ENCODE data around the gene OVAAL. TPM values are rescaled to one million over a fixed set of nuclear protein-coding genes. Genes with fewer than 3 reads are reported as not detected.
A peak's percentile ranks its signal among the peaks of the same experiment; 100 is the strongest.

OVAAL gene
- polyA plus RNA-seq (ENCODE audit: insufficient read length) = 0.09 TPM

- DNase-seq (ENCODE audit: low read depth) = no peak
These were observed at the start of gene OVAAL for GRCh38 chr1:180558664-180559063. OVAAL (plus strand) TSS chr1:180558964.

- DNase-seq (ENCODE audit: low read depth) = no peak
These were observed 47.9 kb upstream of the OVAAL start for GRCh38 chr1:180510882-180511281.

GRCh38 chr1:180513531-180513930 is 45.2 kb upstream of the OVAAL start:
- no peak for DNase-seq (ENCODE audit: low read depth)

GRCh38 chr1:180515364-180515763 is 43.4 kb upstream of the OVAAL start:
- no peak for DNase-seq (ENCODE audit: low read depth)

GRCh38 chr1:180515857-180516388 is 42.8 kb upstream of the OVAAL start:
- peak; percentile 49 for DNase-seq (ENCODE audit: low read depth)

- no peak for DNase-seq (ENCODE audit: low read depth)
These were observed 38.9 kb upstream of the OVAAL start for GRCh38 chr1:180519846-180520245.

GRCh38 chr1:180521474-180522212 is 37.1 kb upstream of the OVAAL start:
- no peak for DNase-seq (ENCODE audit: low read depth)

GRCh38 chr1:180522213-180522515 is 36.6 kb upstream of the OVAAL start:
- no peak for DNase-seq (ENCODE audit: low read depth)

GRCh38 chr1:180524160-180524914 is 34.4 kb upstream of the OVAAL start:
- DNase-seq (ENCODE audit: low read depth) = no peak

GRCh38 chr1:180524915-180525714 is 33.6 kb upstream of the OVAAL start:
- DNase-seq (ENCODE audit: low read depth) = no peak

- no peak for DNase-seq (ENCODE audit: low read depth)
These were observed 33.1 kb upstream of the OVAAL start for GRCh38 chr1:180525715-180526039.

GRCh38 chr1:180527101-180527669 is 31.6 kb upstream of the OVAAL start:
- no peak for DNase-seq (ENCODE audit: low read depth)

GRCh38 chr1:180528868-180529470 is 29.8 kb upstream of the OVAAL start:
- no peak for DNase-seq (ENCODE audit: low read depth)

- DNase-seq (ENCODE audit: low read depth) = no peak
These were observed 28.3 kb upstream of the OVAAL start for GRCh38 chr1:180530501-180530900.

- DNase-seq (ENCODE audit: low read depth) = no peak
These were observed 25.9 kb upstream of the OVAAL start for GRCh38 chr1:180532854-180533253.

GRCh38 chr1:180533266-180533987 is 25.3 kb upstream of the OVAAL start:
- peak; percentile 6 for DNase-seq (ENCODE audit: low read depth)

GRCh38 chr1:180534214-180534613 is 24.6 kb upstream of the OVAAL start:
- no peak for DNase-seq (ENCODE audit: low read depth)

GRCh38 chr1:180535418-180535999 is 23.3 kb upstream of the OVAAL start:
- no peak for DNase-seq (ENCODE audit: low read depth)

- no peak for DNase-seq (ENCODE audit: low read depth)
These were observed 21.9 kb upstream of the OVAAL start for GRCh38 chr1:180536821-180537372.

- DNase-seq (ENCODE audit: low read depth) = no peak
These were observed 19.6 kb upstream of the OVAAL start for GRCh38 chr1:180539136-180539535.
